ENCODE results near the gene HCST. TPM values are rescaled to one million over a fixed set of nuclear protein-coding genes. Genes with fewer than 3 reads are reported as not detected.

HCST gene
- total and polyA plus RNA-seq, 9 donors = 0.92 to 9.2 (median 5.6) TPM

- DNase-seq = no peak
- TF ChIP-seq POLR2A (IDR thresholded peaks at IDR 0.05) = no peak
- TF ChIP-seq EP300 (IDR thresholded peaks at IDR 0.05) = no peak
- no peak for TF ChIP-seq CTCF (IDR thresholded peaks at IDR 0.05)
- Histone ChIP-seq H3K4me3 (no peak overlapping the region), H3K9me3 (no peaks in the 10 kb centered on the region), H3K27me3 (no peaks in the 10 kb centered on the region), H3K4me1 (ENCODE audit: insufficient read depth) (no peaks in the 10 kb centered on the region), H3K36me3 (no peaks in the 10 kb centered on the region), H3K27ac (no peak overlapping the region)
- intact Hi-C loops (cut with DNase I) = no loop called here
- 65 to 72% (median 68%) methylated on average over 14 of the region's 14 CpGs for WGBS, 3 donors
Observed at GRCh38 chr19:35862528-35862927, 39.8 kb upstream of the HCST start.

- TF ChIP-seq POLR2A (IDR thresholded peaks at IDR 0.05) = no peak
- TF ChIP-seq EP300 (IDR thresholded peaks at IDR 0.05) = no peak
- TF ChIP-seq CTCF (IDR thresholded peaks at IDR 0.05) = no peak
- DNase-seq = no peak
- Histone ChIP-seq H3K27me3 (no peaks in the 10 kb centered on the region), H3K4me3 (no peak overlapping the region), H3K36me3 (no peaks in the 10 kb centered on the region), H3K27ac (no peak overlapping the region), H3K4me1 (ENCODE audit: insufficient read depth) (no peaks in the 10 kb centered on the region), H3K9me3 (no peaks in the 10 kb centered on the region)
- WGBS, 3 donors = 79 to 90% (median 89%) methylated on average over 5 of the region's 5 CpGs
- intact Hi-C loops (cut with DNase I) = no loop called here
Observed at GRCh38 chr19:35863018-35863417, 39.3 kb upstream of the HCST start.

DNA sequence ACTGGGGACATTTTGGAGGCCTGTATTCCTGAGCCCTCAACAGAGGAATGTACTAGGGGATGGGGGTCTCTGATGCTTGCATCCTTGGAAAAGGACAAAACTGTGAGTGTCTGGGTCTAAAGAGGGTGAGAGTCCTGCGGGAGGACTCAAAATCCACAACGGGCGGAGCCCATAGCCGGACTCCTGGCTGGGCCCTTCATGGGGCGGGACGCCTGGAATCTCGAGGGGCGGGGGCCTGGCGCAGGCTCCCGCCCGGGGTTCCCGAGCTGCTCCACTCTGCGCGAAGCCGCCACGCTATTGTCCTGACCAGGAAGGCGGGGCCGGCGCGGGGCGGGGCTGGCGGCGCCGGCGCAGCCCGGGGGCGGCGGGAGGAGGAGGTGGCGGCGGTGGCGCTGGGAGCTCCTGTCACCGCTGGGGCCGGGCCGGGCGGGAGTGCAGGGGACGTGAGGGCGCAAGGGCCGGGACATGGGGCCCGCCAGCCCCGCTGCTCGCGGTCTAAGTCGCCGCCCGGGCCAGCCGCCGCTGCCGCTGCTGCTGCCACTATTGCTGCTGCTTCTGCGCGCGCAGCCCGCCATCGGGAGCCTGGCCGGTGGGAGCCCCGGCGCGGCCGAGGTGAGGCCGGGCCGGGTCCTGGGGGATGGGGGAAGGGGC is 34.0 kb upstream of the HCST start, which contains the start of gene APLP1:
APLP1 (plus strand) TSS at position 403 of the 651 bp plus-strand sequence; CDS start at position 466, 63 bp downstream.
- DNase-seq = peak; percentile 17 to 58 (median 45)
- Histone ChIP-seq H3K27me3 (no peaks in the 10 kb centered on the region), H3K27ac (no peak within 1 kb of the TSS), H3K4me3 (peak within 1 kb of the TSS; percentile 7), H3K4me1 (ENCODE audit: insufficient read depth) (peaks cover 8% of the 10 kb centered on the region), H3K36me3 (no peaks in the 10 kb centered on the region), H3K9me3 (no peaks in the 10 kb centered on the region)
- no peak for TF ChIP-seq POLR2A (IDR thresholded peaks at IDR 0.05)
- no peak for TF ChIP-seq CTCF (IDR thresholded peaks at IDR 0.05)
- no peak for TF ChIP-seq EP300 (IDR thresholded peaks at IDR 0.05)
- WGBS, 3 donors = 1 to 2% (median 1%) methylated on average over 47 to 60 of the region's 60 CpGs
- intact Hi-C loops (cut with DNase I) = no loop called here

DNA sequence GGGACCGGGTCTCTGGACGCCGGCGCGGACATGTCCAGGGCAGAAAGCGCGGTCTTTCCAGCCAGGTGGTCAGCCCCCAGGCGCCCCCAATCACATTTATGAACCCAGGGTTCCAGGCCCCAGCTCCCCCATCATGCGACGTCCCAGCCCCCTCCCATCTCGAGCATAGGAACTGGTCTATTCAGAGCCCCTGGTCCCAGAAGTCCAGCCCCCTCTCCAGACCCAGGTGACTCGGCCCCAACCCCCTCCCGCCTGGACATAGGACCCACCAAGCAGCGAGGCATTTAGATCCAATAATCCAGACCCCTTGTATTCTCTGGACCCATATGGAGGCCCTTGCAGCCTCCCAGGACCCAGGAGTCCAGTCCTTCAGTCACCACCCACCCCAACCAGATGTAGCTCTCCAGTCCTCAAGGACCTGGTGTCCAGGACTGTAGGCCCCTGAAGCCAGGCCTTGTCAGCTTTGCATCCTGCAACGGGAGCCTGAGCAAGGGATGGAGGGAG is 33.5 kb upstream of the HCST start:
- intact Hi-C loops (cut with DNase I) = no loop called here
- Histone ChIP-seq H3K27ac (no peak overlapping the region), H3K27me3 (no peaks in the 10 kb centered on the region), H3K4me1 (ENCODE audit: insufficient read depth) (peaks cover 8% of the 10 kb centered on the region), H3K9me3 (no peaks in the 10 kb centered on the region), H3K4me3 (peak overlapping the region; percentile 7), H3K36me3 (no peaks in the 10 kb centered on the region)
- no peak for TF ChIP-seq EP300 (IDR thresholded peaks at IDR 0.05)
- no peak for TF ChIP-seq POLR2A (IDR thresholded peaks at IDR 0.05)
- TF ChIP-seq CTCF (IDR thresholded peaks at IDR 0.05) = no peak
- WGBS, 3 donors = 0 to 2% (median 0%) methylated on average over 9 to 15 of the region's 15 CpGs
- no peak for DNase-seq

Data from ovary (tissue), 9 donors.